A549 (cell line): ENCODE data around the gene UNC13D.
"Not testable (repeated sequence)": the region's sequence is repeated elsewhere in the genome, so short reads cannot be mapped to it uniquely, and the experiment has no call there.

Experiments used
- JUN ChIP-seq, 2 experiments: fragments of >200 bp; sonication (Bioruptor Twin); formaldehyde crosslinking; IDR thresholded peaks; 2 replicates in 1 of 2; 3 replicates in 1 of 2; pipeline ENCODE4 v1.6.1; 2016 to 2017
- MAX ChIP-seq: IDR thresholded peaks from 2 replicates; pipeline ENCODE4 v1.6.1; 2012
- MAZ ChIP-seq: fragments of 150-350 bp; IDR thresholded peaks from 2 replicates; pipeline ENCODE4 v1.6.1; 2014; ENCODE audit warnings: antibody characterized with exemption, low read depth, low read length, borderline replicate concordance
- RFX5 ChIP-seq: fragments of 450-650 bp; IDR thresholded peaks from 2 replicates; pipeline ENCODE4 v1.7.1; 2014; ENCODE audit warnings: antibody characterized with exemption, mild to moderate bottlenecking, moderate library complexity
- TF ChIP-seq, protein P1 (sequence below): fragments of >200 bp; sonication (Bioruptor Twin); formaldehyde crosslinking; IDR thresholded peaks from 3 replicates; pipeline ENCODE4 v1.5.1; 2016
- TF ChIP-seq, protein P2 (sequence below): IDR thresholded peaks from 2 replicates; pipeline ENCODE4 v1.6.1; 2012

DNA sequence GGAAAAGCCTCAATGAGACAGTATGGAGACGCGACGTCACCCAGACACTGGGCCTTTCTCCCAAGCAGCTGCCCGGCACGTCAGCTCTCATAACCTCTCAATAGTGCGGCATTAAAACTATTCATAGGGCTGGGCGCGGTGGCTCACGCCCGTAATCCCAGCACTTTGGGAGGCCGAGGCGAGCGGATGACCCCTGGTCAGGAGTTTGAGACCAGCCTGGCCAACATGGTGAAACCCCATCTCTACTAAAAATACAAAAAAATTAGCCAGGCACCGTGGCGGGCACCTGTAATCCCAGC is 7.4 kb upstream of the UNC13D start:
- TF ChIP-seq, protein P1, sequence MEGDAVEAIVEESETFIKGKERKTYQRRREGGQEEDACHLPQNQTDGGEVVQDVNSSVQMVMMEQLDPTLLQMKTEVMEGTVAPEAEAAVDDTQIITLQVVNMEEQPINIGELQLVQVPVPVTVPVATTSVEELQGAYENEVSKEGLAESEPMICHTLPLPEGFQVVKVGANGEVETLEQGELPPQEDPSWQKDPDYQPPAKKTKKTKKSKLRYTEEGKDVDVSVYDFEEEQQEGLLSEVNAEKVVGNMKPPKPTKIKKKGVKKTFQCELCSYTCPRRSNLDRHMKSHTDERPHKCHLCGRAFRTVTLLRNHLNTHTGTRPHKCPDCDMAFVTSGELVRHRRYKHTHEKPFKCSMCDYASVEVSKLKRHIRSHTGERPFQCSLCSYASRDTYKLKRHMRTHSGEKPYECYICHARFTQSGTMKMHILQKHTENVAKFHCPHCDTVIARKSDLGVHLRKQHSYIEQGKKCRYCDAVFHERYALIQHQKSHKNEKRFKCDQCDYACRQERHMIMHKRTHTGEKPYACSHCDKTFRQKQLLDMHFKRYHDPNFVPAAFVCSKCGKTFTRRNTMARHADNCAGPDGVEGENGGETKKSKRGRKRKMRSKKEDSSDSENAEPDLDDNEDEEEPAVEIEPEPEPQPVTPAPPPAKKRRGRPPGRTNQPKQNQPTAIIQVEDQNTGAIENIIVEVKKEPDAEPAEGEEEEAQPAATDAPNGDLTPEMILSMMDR = not testable (repeated sequence)
- TF ChIP-seq MAX; JUN (IDR thresholded peaks at IDR 0.05); RFX5; MAZ: not testable (repeated sequence)
- TF ChIP-seq, protein P2, sequence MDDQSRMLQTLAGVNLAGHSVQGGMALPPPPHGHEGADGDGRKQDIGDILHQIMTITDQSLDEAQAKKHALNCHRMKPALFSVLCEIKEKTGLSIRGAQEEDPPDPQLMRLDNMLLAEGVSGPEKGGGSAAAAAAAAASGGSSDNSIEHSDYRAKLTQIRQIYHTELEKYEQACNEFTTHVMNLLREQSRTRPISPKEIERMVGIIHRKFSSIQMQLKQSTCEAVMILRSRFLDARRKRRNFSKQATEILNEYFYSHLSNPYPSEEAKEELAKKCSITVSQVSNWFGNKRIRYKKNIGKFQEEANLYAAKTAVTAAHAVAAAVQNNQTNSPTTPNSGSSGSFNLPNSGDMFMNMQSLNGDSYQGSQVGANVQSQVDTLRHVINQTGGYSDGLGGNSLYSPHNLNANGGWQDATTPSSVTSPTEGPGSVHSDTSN = not testable (repeated sequence)
